Measurements from ENCODE around the gene ELMO3.

DNA sequence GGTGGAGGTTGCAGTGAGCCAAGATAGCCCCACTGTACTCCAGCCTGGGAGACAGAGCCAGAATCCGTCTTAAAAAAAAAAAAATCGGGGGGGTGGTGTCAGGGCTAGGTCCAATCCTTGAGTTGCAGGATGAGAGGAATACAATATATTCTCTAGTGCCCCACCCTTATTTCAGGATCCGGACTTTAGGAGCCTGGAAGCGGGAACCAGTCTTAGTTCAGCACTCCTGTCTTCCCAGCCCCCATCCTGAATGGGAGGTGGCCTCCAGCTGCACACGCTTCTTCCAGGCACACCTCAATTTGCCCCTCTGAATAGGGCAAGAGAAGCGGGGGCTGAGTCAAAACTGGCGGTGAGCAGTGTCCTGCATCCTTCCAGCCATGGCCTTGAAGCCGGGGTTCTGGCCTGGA is 46.7 kb downstream of the ELMO3 start:
- TF ChIP-seq, protein P1, sequence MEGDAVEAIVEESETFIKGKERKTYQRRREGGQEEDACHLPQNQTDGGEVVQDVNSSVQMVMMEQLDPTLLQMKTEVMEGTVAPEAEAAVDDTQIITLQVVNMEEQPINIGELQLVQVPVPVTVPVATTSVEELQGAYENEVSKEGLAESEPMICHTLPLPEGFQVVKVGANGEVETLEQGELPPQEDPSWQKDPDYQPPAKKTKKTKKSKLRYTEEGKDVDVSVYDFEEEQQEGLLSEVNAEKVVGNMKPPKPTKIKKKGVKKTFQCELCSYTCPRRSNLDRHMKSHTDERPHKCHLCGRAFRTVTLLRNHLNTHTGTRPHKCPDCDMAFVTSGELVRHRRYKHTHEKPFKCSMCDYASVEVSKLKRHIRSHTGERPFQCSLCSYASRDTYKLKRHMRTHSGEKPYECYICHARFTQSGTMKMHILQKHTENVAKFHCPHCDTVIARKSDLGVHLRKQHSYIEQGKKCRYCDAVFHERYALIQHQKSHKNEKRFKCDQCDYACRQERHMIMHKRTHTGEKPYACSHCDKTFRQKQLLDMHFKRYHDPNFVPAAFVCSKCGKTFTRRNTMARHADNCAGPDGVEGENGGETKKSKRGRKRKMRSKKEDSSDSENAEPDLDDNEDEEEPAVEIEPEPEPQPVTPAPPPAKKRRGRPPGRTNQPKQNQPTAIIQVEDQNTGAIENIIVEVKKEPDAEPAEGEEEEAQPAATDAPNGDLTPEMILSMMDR (IDR thresholded peaks at IDR 0.05; ENCODE audit: low read depth, low read length, missing input control) = no peak
- TF ChIP-seq GABPA (IDR thresholded peaks at IDR 0.05 in 1 of 2, conservative IDR thresholded peaks at IDR 0.05 in 1 of 2) (no peak), RAD21 (IDR thresholded peaks at IDR 0.05) (no peak)
- TF ChIP-seq, protein P2, sequence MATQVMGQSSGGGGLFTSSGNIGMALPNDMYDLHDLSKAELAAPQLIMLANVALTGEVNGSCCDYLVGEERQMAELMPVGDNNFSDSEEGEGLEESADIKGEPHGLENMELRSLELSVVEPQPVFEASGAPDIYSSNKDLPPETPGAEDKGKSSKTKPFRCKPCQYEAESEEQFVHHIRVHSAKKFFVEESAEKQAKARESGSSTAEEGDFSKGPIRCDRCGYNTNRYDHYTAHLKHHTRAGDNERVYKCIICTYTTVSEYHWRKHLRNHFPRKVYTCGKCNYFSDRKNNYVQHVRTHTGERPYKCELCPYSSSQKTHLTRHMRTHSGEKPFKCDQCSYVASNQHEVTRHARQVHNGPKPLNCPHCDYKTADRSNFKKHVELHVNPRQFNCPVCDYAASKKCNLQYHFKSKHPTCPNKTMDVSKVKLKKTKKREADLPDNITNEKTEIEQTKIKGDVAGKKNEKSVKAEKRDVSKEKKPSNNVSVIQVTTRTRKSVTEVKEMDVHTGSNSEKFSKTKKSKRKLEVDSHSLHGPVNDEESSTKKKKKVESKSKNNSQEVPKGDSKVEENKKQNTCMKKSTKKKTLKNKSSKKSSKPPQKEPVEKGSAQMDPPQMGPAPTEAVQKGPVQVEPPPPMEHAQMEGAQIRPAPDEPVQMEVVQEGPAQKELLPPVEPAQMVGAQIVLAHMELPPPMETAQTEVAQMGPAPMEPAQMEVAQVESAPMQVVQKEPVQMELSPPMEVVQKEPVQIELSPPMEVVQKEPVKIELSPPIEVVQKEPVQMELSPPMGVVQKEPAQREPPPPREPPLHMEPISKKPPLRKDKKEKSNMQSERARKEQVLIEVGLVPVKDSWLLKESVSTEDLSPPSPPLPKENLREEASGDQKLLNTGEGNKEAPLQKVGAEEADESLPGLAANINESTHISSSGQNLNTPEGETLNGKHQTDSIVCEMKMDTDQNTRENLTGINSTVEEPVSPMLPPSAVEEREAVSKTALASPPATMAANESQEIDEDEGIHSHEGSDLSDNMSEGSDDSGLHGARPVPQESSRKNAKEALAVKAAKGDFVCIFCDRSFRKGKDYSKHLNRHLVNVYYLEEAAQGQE (IDR thresholded peaks at IDR 0.05) = no peak
